CD14-positive monocyte (primary cell): ENCODE measurements around the gene PLA2G6. TPM values are rescaled to one million over a fixed set of nuclear protein-coding genes. Genes with fewer than 3 reads are reported as not detected.

Experiments
- DNase-seq, 3 donors: peaks; one replicate each; pipeline ENCODE4 v3.0.0-alpha.2; 2011 to 2022
- H2AFZ ChIP-seq: 2 replicates; pipeline ENCODE4 v1.6.0; 2012; ENCODE audit warnings: mild to moderate bottlenecking, low read depth, low read length, inconsistent platforms; ENCODE audit not compliant: insufficient read depth, poor library complexity, severe bottlenecking
- H3K27ac ChIP-seq, 2 donors: 1 replicate in 1 of 2; 2 replicates in 1 of 2; pipeline ENCODE4 v1.5.1; 2012 to 2013; ENCODE audit warnings: low read length in 2 of 2, control low read depth in 1 of 2, inconsistent platforms in 1 of 2, low read depth in 1 of 2, mild to moderate bottlenecking in 1 of 2
- H3K27me3 ChIP-seq, 2 donors: one replicate each; pipeline versions ENCODE4 v1.6.0 to v1.6.1; 2011 to 2013; ENCODE audit warnings: low read length in 2 of 2; ENCODE audit not compliant: control insufficient read depth in 2 of 2, insufficient read depth in 2 of 2
- H3K36me3 ChIP-seq, 2 donors: replicated peaks in 1 of 2; 1 replicate in 1 of 2; 2 replicates in 1 of 2; pipeline versions ENCODE4 v1.5.1 to v1.6.1; 2012 to 2013; ENCODE audit warnings: low read length in 2 of 2, control low read depth in 1 of 2, inconsistent platforms in 1 of 2, mild to moderate bottlenecking in 1 of 2; ENCODE audit not compliant: insufficient read depth in 2 of 2, control insufficient read depth in 1 of 2
- H3K4me1 ChIP-seq, 2 donors: 1 replicate in 1 of 2; 2 replicates in 1 of 2; pipeline versions ENCODE4 v1.5.1 to v1.6.1; 2012 to 2013; ENCODE audit warnings: low read length in 2 of 2, control low read depth in 1 of 2, inconsistent platforms in 1 of 2, mild to moderate bottlenecking in 1 of 2, moderate library complexity in 1 of 2; ENCODE audit not compliant: insufficient read depth in 2 of 2, control insufficient read depth in 1 of 2
- H3K4me2 ChIP-seq: replicated peaks from 2 replicates; pipeline ENCODE3; 2012; ENCODE audit warnings: low read length, moderate library complexity, mild to moderate bottlenecking; ENCODE audit not compliant: poor library complexity, severe bottlenecking; ENCODE audit errors: extremely low read depth
- H3K4me3 ChIP-seq, 3 experiments: fragments of 200-600 bp in 1 of 3; sonication (generic) in 1 of 3; replicated peaks in 1 of 3; 1 replicate in 2 of 3; 2 replicates in 1 of 3; pipeline ENCODE4 v1.5.1; 2011 to 2013; ENCODE audit warnings: low read length in 3 of 3, mild to moderate bottlenecking in 3 of 3, control low read depth in 2 of 3, low read depth in 2 of 3, inconsistent platforms in 1 of 3, moderate library complexity in 1 of 3
- H3K79me2 ChIP-seq: 2 replicates; pipeline ENCODE4 v1.6.0; 2012; ENCODE audit warnings: mild to moderate bottlenecking, control low read depth, inconsistent platforms, low read length, moderate library complexity; ENCODE audit not compliant: insufficient read depth
- H3K9ac ChIP-seq: 2 replicates; pipeline ENCODE4 v1.6.0; 2017; ENCODE audit warnings: low read length, mild to moderate bottlenecking; ENCODE audit not compliant: insufficient read depth, poor library complexity, severe bottlenecking
- H3K9me3 ChIP-seq, 2 donors: replicated peaks in 1 of 2; 1 replicate in 1 of 2; 2 replicates in 1 of 2; pipeline versions ENCODE4 v1.5.1 to v1.6.1; 2012 to 2013; ENCODE audit warnings: low read length in 2 of 2, control low read depth in 1 of 2; ENCODE audit not compliant: control insufficient read depth in 1 of 2, insufficient read depth in 1 of 2
- H4K20me1 ChIP-seq: 2 replicates; pipeline ENCODE4 v1.6.0; 2012; ENCODE audit warnings: mild to moderate bottlenecking, low read length, control low read depth, moderate library complexity; ENCODE audit not compliant: insufficient read depth
- H3K27ac Mint-ChIP-seq, 7 donors: one replicate each; pipeline ENCODE4 v1.8.0; 2020; ENCODE audit warnings: mild to moderate bottlenecking in 7 of 7, mixed read lengths in 7 of 7, moderate library complexity in 6 of 7, inconsistent platforms in 2 of 7
- H3K27me3 Mint-ChIP-seq, 3 donors: one replicate each; pipeline ENCODE4 v1.8.0; 2021 to 2022; ENCODE audit warnings: low read depth in 3 of 3, mild to moderate bottlenecking in 3 of 3, mixed read lengths in 3 of 3, moderate library complexity in 3 of 3, inconsistent platforms in 1 of 3
- H3K36me3 Mint-ChIP-seq, 2 donors: one replicate each; pipeline ENCODE4 v1.8.0; 2020; ENCODE audit warnings: mixed read lengths in 2 of 2, inconsistent platforms in 1 of 2, mild to moderate bottlenecking in 1 of 2
- H3K4me1 Mint-ChIP-seq: one replicate; pipeline ENCODE4 v1.8.0; 2020; ENCODE audit warnings: mild to moderate bottlenecking, mixed read lengths
- H3K4me3 Mint-ChIP-seq, 2 donors: one replicate each; pipeline ENCODE4 v1.8.0; 2020; ENCODE audit warnings: mild to moderate bottlenecking in 2 of 2, mixed read lengths in 2 of 2, moderate library complexity in 1 of 2
- H3K9me3 Mint-ChIP-seq, 7 donors: one replicate each; pipeline ENCODE4 v1.8.0; 2020 to 2022; ENCODE audit warnings: mixed read lengths in 7 of 7, mild to moderate bottlenecking in 6 of 7, moderate library complexity in 6 of 7, inconsistent platforms in 2 of 7
- CTCF ChIP-seq: fragments of 200-600 bp; IDR thresholded peaks from one replicate; pipeline ENCODE4 v1.8.0; 2022; ENCODE audit warnings: antibody characterized with exemption, mild to moderate bottlenecking
- WGBS: methylation state at CpG from one replicate; pipeline ENCODE4 v1.1.5; 2013; ENCODE audit warnings: missing lambda C conversion rate; ENCODE audit not compliant: insufficient coverage; 5-methylcytosine and 5-hydroxymethylcytosine counted together
- intact Hi-C, 2 donors: fragments of 100-400 bp; cut with micrococcal nuclease; formaldehyde crosslinking; loops; one replicate each; pipeline versions ENCODE4 v1.15.0 to v1.15.1; 2023
- polyA plus RNA-seq, 3 donors: library from polyadenylated mRNA; depleted of rRNA in 1 of 3; unstranded in 2 of 3; stranded (reverse) in 1 of 3; fragments of 300-500 nt in 2 of 3; fragments of >200 nt in 1 of 3; fragmentation: Illumina TruSeq in 2 of 3; gene quantifications; 1 replicate in 2 of 3; 2 replicates in 1 of 3; pipeline ENCODE4 v1.2.3, GENCODE V29; 2012 to 2021

The PLA2G6 gene
- polyA plus RNA-seq, 3 donors: 0.43 to 8.3 (median 0.62) TPM

GRCh38 chr22:38067761-38068360, 113.8 kb downstream of the PLA2G6 start:
- Histone ChIP-seq H3K36me3 (peaks cover 63 to 70% of the 10 kb centered on the region in 2 donors), H4K20me1 (no peaks in the 10 kb centered on the region), H3K4me2 (no peak overlapping the region), H3K79me2 (no peaks in the 10 kb centered on the region), H2AFZ (no peak overlapping the region), H3K4me3 (no peak overlapping the region), H3K9me3 (no peaks in the 10 kb centered on the region), H3K27me3 (no peaks in the 10 kb centered on the region), H3K9ac (no peak overlapping the region), H3K27ac (no peak overlapping the region), H3K4me1 (peaks cover 4 to 7% of the 10 kb centered on the region in 2 donors)
- Mint-ChIP-seq H3K4me1 (peaks cover 8% of the 10 kb centered on the region), H3K27me3 (peaks cover 0 to 3% (median 0%) of the 10 kb centered on the region in 3 donors), H3K4me3 (no peak overlapping the region), H3K36me3 (peaks cover 52 to 84% of the 10 kb centered on the region in 2 donors), H3K27ac (peak overlapping the region in 1 of 7 donors; percentile 54), H3K9me3 (peaks cover 0 to 2% (median 0%) of the 10 kb centered on the region in 7 donors)
- no peak for TF ChIP-seq CTCF
- intact Hi-C loops: no loop called here
- WGBS: 97% methylated on average over 12 of the region's 13 CpGs
- DNase-seq: no peak

GRCh38 chr22:38067028-38067415, 114.6 kb downstream of the PLA2G6 start:
- Mint-ChIP-seq H3K9me3 (peaks cover 0 to 2% (median 0%) of the 10 kb centered on the region in 7 donors), H3K27me3 (peaks cover 0 to 3% (median 0%) of the 10 kb centered on the region in 3 donors), H3K27ac (no peak overlapping the region), H3K4me3 (no peak overlapping the region), H3K36me3 (peaks cover 50 to 80% of the 10 kb centered on the region in 2 donors), H3K4me1 (peaks cover 12% of the 10 kb centered on the region)
- Histone ChIP-seq H3K4me2 (no peak overlapping the region), H3K36me3 (peaks cover 55 to 62% of the 10 kb centered on the region in 2 donors), H3K4me3 (no peak overlapping the region), H3K27ac (no peak overlapping the region), H3K4me1 (peaks cover 8 to 12% of the 10 kb centered on the region in 2 donors), H4K20me1 (no peaks in the 10 kb centered on the region), H3K79me2 (no peaks in the 10 kb centered on the region), H3K9ac (no peak overlapping the region), H3K27me3 (no peaks in the 10 kb centered on the region), H3K9me3 (no peaks in the 10 kb centered on the region), H2AFZ (no peak overlapping the region)
- intact Hi-C loops: no loop called here
- 85% methylated on average over 5 of the region's 8 CpGs for whole genome bisulfite sequencing
- no peak for DNase-seq
- TF ChIP-seq CTCF: no peak
